ENCODE results near the gene IL13. TPM values are rescaled to one million over a fixed set of nuclear protein-coding genes. Genes with fewer than 3 reads are reported as not detected.

IL13 gene
- polyA plus RNA-seq, 1 donor from 2014 or later: 0.25 TPM

GRCh38 chr5:132622608-132623007, 35.4 kb upstream of the IL13 start:
- Histone ChIP-seq H3F3A (ENCODE audit: insufficient read depth, low read length, poor library complexity, severe bottlenecking) (no peaks in the 10 kb centered on the region), H3K79me2 (replicated peaks; ENCODE audit: insufficient read depth, low read length) (no peaks in the 10 kb centered on the region), H3K4me2 (ENCODE audit: low read length) (no peak overlapping the region), H3K27me3 (ENCODE audit: insufficient read depth, low read depth, low read length) (no peaks in the 10 kb centered on the region), H3K4me3 (ENCODE audit: low read length) (no peak overlapping the region), H3K9ac (ENCODE audit: low read length) (no peak overlapping the region), H3K27ac (ENCODE audit: low read length) (no peak overlapping the region), H3K9me2 (ENCODE audit: insufficient read depth, low read length) (no peaks in the 10 kb centered on the region), H3K9me3 (ENCODE audit: low read length) (no peaks in the 10 kb centered on the region), H3K36me3 (ENCODE audit: insufficient read depth, low read length) (peaks cover 10% of the 10 kb centered on the region), H2AFZ (ENCODE audit: low read depth, low read length) (no peak overlapping the region), H4K20me1 (ENCODE audit: insufficient read depth) (no peaks in the 10 kb centered on the region)
- TF ChIP-seq RAD21 (conservative IDR thresholded peaks at IDR 0.05): no peak
- no peak for TF ChIP-seq MXI1 (conservative IDR thresholded peaks at IDR 0.05; ENCODE audit: poor library complexity, severe bottlenecking)
- TF ChIP-seq TAF1 (IDR thresholded peaks at IDR 0.05; ENCODE audit: low read depth): no peak
- TF ChIP-seq REST (IDR thresholded peaks at IDR 0.05; ENCODE audit: borderline replicate concordance): no peak
- TF ChIP-seq SMC3 (conservative IDR thresholded peaks at IDR 0.05; ENCODE audit: poor library complexity): no peak
- TF ChIP-seq EP300 (conservative IDR thresholded peaks at IDR 0.05; ENCODE audit: poor library complexity, severe bottlenecking): no peak
- TF ChIP-seq CTCF (IDR thresholded peaks at IDR 0.05; ENCODE audit: poor library complexity, severe bottlenecking): no peak
- no peak for TF ChIP-seq EZH2 (IDR thresholded peaks at IDR 0.05; ENCODE audit: borderline replicate concordance, insufficient read depth, low read length, poor library complexity, severe bottlenecking)
- no peak for TF ChIP-seq POLR2AphosphoS5 (IDR thresholded peaks at IDR 0.05)

- no peaks in the 10 kb centered on the region for H3F3A ChIP-seq (ENCODE audit: insufficient read depth, low read length, poor library complexity, severe bottlenecking)
- H3K79me2 ChIP-seq (replicated peaks; ENCODE audit: insufficient read depth, low read length): no peaks in the 10 kb centered on the region
- no peak overlapping the region for H3K4me2 ChIP-seq (ENCODE audit: low read length)
- no peaks in the 10 kb centered on the region for H3K27me3 ChIP-seq (ENCODE audit: insufficient read depth, low read depth, low read length)
- no peak overlapping the region for H3K9ac ChIP-seq (ENCODE audit: low read length)
- no peaks in the 10 kb centered on the region for H3K9me2 ChIP-seq (ENCODE audit: insufficient read depth, low read length)
- H3K36me3 ChIP-seq (ENCODE audit: insufficient read depth, low read length): no peaks in the 10 kb centered on the region
- no peaks in the 10 kb centered on the region for H3K9me3 ChIP-seq (ENCODE audit: low read length)
- no peak overlapping the region for H3K4me3 ChIP-seq (ENCODE audit: low read length)
- TF ChIP-seq RAD21 (conservative IDR thresholded peaks at IDR 0.05) (no peak), EP300 (conservative IDR thresholded peaks at IDR 0.05; ENCODE audit: poor library complexity, severe bottlenecking) (no peak), CTCF (IDR thresholded peaks at IDR 0.05; ENCODE audit: poor library complexity, severe bottlenecking) (no peak), SMC3 (conservative IDR thresholded peaks at IDR 0.05; ENCODE audit: poor library complexity) (no peak), MXI1 (conservative IDR thresholded peaks at IDR 0.05; ENCODE audit: poor library complexity, severe bottlenecking) (no peak), POLR2AphosphoS5 (IDR thresholded peaks at IDR 0.05) (no peak), REST (IDR thresholded peaks at IDR 0.05; ENCODE audit: borderline replicate concordance) (no peak), TAF1 (IDR thresholded peaks at IDR 0.05; ENCODE audit: low read depth) (no peak), EZH2 (IDR thresholded peaks at IDR 0.05; ENCODE audit: borderline replicate concordance, insufficient read depth, low read length, poor library complexity, severe bottlenecking) (no peak)
- H3K27ac ChIP-seq (ENCODE audit: low read length): no peak overlapping the region
- H4K20me1 ChIP-seq (ENCODE audit: insufficient read depth): no peaks in the 10 kb centered on the region
- H2AFZ ChIP-seq (ENCODE audit: low read depth, low read length): no peak overlapping the region
These were observed 30.5 kb upstream of the IL13 start for GRCh38 chr5:132627470-132627869.

Data from neural cell (in vitro differentiated cells).